ENCODE measurements around the gene ERAS.

The ERAS gene

DNA sequence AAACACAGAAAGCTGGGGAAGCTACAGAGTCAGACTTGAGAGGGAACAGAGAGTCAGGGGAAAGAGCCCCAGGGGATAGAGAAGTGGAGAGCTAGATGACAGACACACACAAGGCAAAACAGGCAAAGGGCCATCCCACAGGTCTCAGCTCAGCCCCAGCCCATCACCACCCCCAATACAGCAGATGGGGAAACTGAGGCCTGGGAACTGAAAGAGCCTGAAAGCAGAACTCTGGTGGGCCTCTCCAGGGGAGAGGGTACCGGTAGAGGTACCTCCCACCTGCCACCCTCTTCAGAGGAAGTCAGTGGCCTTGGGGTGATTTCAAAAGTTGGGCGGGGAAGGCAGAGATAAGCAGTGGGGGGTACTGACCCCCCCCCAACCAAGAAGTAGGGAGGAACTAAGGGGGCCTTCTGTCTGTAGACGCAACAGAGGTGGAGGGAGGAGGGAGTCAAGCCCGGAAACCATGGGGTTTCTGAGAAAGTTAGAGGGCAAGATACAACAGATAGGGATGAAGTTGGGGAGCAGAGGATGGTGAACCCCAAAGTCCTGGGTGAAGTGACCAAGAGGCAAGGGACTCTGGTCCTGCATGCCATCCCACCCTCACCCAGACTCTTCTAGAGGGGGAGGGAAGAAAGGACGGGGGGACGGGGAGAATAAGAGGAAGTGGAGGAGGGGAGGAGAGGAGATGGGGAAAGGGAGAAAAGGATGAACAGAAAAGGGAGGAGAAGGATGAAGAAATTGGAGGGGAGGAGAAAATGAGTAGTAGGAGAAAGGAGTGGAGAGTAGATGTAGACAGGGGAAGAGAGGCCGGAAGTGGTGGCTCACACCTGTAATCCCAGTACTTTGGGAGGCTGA is 36.7 kb upstream of the ERAS start:
- POLR2A ChIA-PET: no interaction called here
- no peak for DNase-seq (ENCODE audit: low read depth, low spot score)
- CTCF ChIA-PET: no interaction called here
- no peak overlapping the region for H3K4me3 ChIP-seq (ENCODE audit: low read depth, low read length)
- TF ChIP-seq, protein P1, sequence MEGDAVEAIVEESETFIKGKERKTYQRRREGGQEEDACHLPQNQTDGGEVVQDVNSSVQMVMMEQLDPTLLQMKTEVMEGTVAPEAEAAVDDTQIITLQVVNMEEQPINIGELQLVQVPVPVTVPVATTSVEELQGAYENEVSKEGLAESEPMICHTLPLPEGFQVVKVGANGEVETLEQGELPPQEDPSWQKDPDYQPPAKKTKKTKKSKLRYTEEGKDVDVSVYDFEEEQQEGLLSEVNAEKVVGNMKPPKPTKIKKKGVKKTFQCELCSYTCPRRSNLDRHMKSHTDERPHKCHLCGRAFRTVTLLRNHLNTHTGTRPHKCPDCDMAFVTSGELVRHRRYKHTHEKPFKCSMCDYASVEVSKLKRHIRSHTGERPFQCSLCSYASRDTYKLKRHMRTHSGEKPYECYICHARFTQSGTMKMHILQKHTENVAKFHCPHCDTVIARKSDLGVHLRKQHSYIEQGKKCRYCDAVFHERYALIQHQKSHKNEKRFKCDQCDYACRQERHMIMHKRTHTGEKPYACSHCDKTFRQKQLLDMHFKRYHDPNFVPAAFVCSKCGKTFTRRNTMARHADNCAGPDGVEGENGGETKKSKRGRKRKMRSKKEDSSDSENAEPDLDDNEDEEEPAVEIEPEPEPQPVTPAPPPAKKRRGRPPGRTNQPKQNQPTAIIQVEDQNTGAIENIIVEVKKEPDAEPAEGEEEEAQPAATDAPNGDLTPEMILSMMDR (IDR thresholded peaks at IDR 0.05; ENCODE audit: insufficient read depth, low read length, missing control alignments): no peak

DNA sequence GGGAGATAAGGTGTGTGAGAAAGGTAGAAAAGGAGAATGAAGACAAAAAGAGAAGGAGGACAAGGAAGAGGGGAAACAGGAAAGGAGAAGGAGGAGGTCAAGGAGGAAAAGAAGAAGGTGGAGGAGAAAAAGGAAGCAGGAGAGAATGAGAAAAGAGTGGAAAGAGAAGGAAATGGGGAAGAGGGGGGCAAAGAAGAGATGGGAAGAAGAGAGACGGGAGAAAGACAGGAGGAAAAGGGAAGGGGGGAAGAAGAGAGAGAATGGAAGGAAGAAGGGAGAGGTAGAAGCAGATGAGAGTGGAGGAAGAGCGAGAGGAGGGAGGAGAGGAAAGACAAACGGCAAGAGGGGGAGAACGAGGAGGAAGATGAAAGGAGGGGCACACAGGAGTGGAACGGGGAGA is 35.8 kb upstream of the ERAS start:
- TF ChIP-seq, protein P1 (IDR thresholded peaks at IDR 0.05; ENCODE audit: insufficient read depth, low read length, missing control alignments): no peak
- POLR2A ChIA-PET: no interaction called here
- no peak for DNase-seq (ENCODE audit: low read depth, low spot score)
- CTCF ChIA-PET: no interaction called here
- H3K4me3 ChIP-seq (ENCODE audit: low read depth, low read length): no peak overlapping the region

DNA sequence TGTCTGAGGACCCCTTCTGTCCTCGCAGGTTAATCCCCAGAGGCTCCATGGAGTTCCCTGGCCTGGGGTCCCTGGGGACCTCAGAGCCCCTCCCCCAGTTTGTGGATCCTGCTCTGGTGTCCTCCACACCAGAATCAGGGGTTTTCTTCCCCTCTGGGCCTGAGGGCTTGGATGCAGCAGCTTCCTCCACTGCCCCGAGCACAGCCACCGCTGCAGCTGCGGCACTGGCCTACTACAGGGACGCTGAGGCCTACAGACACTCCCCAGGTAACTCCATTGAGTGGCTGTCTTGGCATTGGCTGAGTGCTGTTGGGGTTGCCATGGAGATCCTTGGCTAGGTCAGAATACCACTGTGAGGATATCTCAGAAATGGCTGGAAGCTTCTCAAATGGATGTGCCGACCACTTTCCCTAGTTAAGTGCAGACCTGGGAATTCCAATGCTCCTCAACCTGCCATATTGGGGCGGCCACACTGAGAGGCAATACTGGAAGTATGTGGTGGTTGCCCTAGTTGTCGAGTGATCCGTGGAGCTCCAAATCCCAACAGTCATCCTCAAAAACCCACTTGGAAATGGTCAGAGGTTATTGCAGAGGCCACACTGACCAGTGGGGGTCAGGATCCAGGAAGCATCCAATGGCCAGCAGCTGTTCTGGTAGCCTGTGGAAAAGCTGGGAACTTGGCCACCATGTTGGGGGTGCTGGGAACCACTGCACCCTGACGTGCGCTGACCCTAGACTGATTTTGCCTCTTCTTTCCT is 35.1 kb upstream of the ERAS start:
- no peak overlapping the region for H3K4me3 ChIP-seq (ENCODE audit: low read depth, low read length)
- ChIA-PET POLR2A (no interaction called here), CTCF (no interaction called here)
- no peak for DNase-seq (ENCODE audit: low read depth, low spot score)
- TF ChIP-seq, protein P1 (IDR thresholded peaks at IDR 0.05; ENCODE audit: insufficient read depth, low read length, missing control alignments): no peak

DNA sequence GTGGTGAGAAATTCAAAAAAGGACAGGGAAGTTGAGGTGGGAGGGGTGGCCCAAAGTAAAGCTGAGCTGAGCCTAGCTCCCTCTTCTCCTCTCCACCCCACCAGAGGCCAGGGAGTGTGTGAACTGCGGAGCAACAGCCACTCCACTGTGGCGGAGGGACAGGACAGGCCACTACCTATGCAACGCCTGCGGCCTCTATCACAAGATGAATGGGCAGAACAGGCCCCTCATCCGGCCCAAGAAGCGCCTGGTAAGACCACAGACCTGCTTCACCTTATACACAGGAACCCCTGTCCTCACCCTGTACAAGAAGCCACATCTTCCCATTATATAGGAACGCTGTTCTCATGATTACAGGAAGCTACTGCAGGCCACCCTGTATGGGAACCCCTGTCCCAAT is 34.1 kb upstream of the ERAS start:
- no peak for DNase-seq (ENCODE audit: low read depth, low spot score)
- no peak overlapping the region for H3K4me3 ChIP-seq (ENCODE audit: low read depth, low read length)
- TF ChIP-seq, protein P1 (IDR thresholded peaks at IDR 0.05; ENCODE audit: insufficient read depth, low read length, missing control alignments): no peak
- ChIA-PET CTCF (no interaction called here), POLR2A (no interaction called here)

DNA sequence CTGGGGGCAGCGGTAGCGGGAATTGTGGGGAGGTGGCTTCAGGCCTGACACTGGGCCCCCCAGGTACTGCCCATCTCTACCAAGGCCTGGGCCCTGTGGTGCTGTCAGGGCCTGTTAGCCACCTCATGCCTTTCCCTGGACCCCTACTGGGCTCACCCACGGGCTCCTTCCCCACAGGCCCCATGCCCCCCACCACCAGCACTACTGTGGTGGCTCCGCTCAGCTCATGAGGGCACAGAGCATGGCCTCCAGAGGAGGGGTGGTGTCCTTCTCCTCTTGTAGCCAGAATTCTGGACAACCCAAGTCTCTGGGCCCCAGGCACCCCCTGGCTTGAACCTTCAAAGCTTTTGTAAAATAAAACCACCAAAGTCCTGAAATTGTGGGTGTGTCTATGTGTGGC is 32.4 kb upstream of the ERAS start:
- no peak overlapping the region for H3K4me3 ChIP-seq (ENCODE audit: low read depth, low read length)
- TF ChIP-seq, protein P1 (IDR thresholded peaks at IDR 0.05; ENCODE audit: insufficient read depth, low read length, missing control alignments): no peak
- CTCF ChIA-PET: no interaction called here
- POLR2A ChIA-PET: no interaction called here
- no peak for DNase-seq (ENCODE audit: low read depth, low spot score)

DNA sequence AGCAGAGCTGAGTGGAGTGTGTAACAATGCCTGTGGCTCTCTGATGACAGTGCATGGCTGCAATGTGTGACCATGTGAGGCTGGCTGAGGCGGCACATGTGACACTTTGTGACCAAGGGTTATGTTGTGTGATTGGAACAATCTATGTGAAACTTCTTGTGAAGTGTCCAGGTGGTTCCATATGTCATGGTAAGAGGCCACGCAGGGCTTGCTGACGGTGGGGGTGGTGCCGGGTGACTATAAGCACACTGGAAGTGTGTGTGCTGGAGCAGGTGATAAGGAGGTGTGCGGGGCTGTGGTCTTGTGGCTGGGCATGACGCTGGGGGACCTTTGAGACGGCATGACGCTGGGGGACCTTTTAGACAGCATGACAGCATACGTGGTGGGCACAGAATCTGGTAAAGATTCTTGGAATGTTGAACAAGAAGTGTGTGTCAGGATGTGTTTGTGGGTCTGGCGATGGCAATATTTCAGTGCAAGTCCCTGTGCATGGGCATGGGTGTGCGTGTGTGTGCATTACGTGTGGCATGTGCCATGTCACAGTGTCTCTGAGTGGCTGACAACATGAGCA is 31.9 kb upstream of the ERAS start:
- POLR2A ChIA-PET: no interaction called here
- DNase-seq (ENCODE audit: low read depth, low spot score): no peak
- CTCF ChIA-PET: no interaction called here
- TF ChIP-seq, protein P1 (IDR thresholded peaks at IDR 0.05; ENCODE audit: insufficient read depth, low read length, missing control alignments): no peak
- H3K4me3 ChIP-seq (ENCODE audit: low read depth, low read length): no peak overlapping the region
